HepG2 (cell line): ENCODE results near the gene POGLUT2. TPM values are rescaled to one million over a fixed set of nuclear protein-coding genes. Genes with fewer than 3 reads are reported as not detected.
A peak's percentile ranks its signal among the peaks of the same experiment; 100 is the strongest.

Source experiments
- CBX2 ChIP-seq, 2 experiments: fragments of 200-600 bp in 1 of 2; sonication (generic); formaldehyde crosslinking in 1 of 2; IDR thresholded peaks; 2 replicates each; pipeline versions ENCODE4 v1.7.0 to v1.8.1; 2018 to 2022; ENCODE audit warnings: low read depth in 2 of 2, low read length in 1 of 2, mild to moderate bottlenecking in 1 of 2, missing genetic modification reagents in 1 of 2
- CEBPG ChIP-seq: IDR thresholded peaks from 2 replicates; pipeline ENCODE4 v1.6.1; 2016
- DMTF1 ChIP-seq: sonication (generic); formaldehyde crosslinking; IDR thresholded peaks from 2 replicates; pipeline ENCODE4 v1.4.0; 2020; ENCODE audit warnings: mild to moderate bottlenecking, missing genetic modification reagents
- DPF2 ChIP-seq: sonication (generic); formaldehyde crosslinking; IDR thresholded peaks from 2 replicates; pipeline ENCODE4 v1.4.0; 2020; ENCODE audit warnings: mild to moderate bottlenecking, low read depth, missing genetic modification reagents, borderline replicate concordance
- FOXK1 ChIP-seq: sonication (generic); formaldehyde crosslinking; IDR thresholded peaks from 2 replicates; pipeline ENCODE4 v1.4.0; 2020; ENCODE audit warnings: low read depth, missing genetic modification reagents, borderline replicate concordance
- FOXP1 ChIP-seq, 2 experiments: fragments of 450-650 bp in 1 of 2; IDR thresholded peaks; 2 replicates each; pipeline ENCODE4 v1.6.1; 2017 to 2018; ENCODE audit warnings: antibody characterized with exemption in 1 of 2
- HES4 ChIP-seq: sonication (generic); formaldehyde crosslinking; IDR thresholded peaks from 2 replicates; pipeline ENCODE4 v1.9.0; 2021; ENCODE audit warnings: mild to moderate bottlenecking, missing genetic modification reagents, borderline replicate concordance
- HIVEP1 ChIP-seq: sonication (generic); formaldehyde crosslinking; IDR thresholded peaks from 2 replicates; pipeline ENCODE4 v1.4.0; 2020; ENCODE audit warnings: mild to moderate bottlenecking, missing genetic modification reagents
- HNF4A ChIP-seq: sonication (generic); formaldehyde crosslinking; IDR thresholded peaks from 2 replicates; pipeline ENCODE4 v1.4.0; 2020; ENCODE audit warnings: missing genetic modification reagents
- KLF13 ChIP-seq: sonication (generic); formaldehyde crosslinking; IDR thresholded peaks from 2 replicates; pipeline ENCODE4 v1.4.0; 2020; ENCODE audit warnings: mild to moderate bottlenecking, missing genetic modification reagents
- PCBP2 ChIP-seq: fragments of 200-400 bp; formaldehyde crosslinking; optimal IDR thresholded peaks from 2 replicates; pipeline ENCODE3; 2018; ENCODE audit warnings: low read length, low read depth; ENCODE audit not compliant: poor library complexity, severe bottlenecking
- STAT5B ChIP-seq: sonication (generic); formaldehyde crosslinking; IDR thresholded peaks from 2 replicates; pipeline ENCODE4 v1.4.0; 2020; ENCODE audit warnings: missing genetic modification reagents
- TAF15 ChIP-seq: fragments of 200-400 bp; formaldehyde crosslinking; IDR thresholded peaks from one replicate; pipeline ENCODE4 v1.6.1; 2018; ENCODE audit warnings: mild to moderate bottlenecking, low read depth, low read length; ENCODE audit not compliant: poor library complexity, severe bottlenecking
- XBP1 ChIP-seq: sonication (generic); formaldehyde crosslinking; IDR thresholded peaks from 2 replicates; pipeline ENCODE4 v1.5.0; 2020; ENCODE audit warnings: missing genetic modification reagents
- YY1 ChIP-seq: IDR thresholded peaks from 2 replicates; pipeline ENCODE4 v1.6.1; 2011; ENCODE audit warnings: low read length, low read depth, moderate library complexity, mild to moderate bottlenecking; ENCODE audit not compliant: insufficient read depth, insufficient replicate concordance
- ZBTB7B ChIP-seq: sonication (generic); formaldehyde crosslinking; IDR thresholded peaks from 2 replicates; pipeline ENCODE4 v1.4.0; 2020; ENCODE audit warnings: missing genetic modification reagents
- ZFY ChIP-seq: sonication (generic); formaldehyde crosslinking; IDR thresholded peaks from 2 replicates; pipeline ENCODE4 v1.4.0; 2020; ENCODE audit warnings: missing genetic modification reagents
- ZNF260 ChIP-seq: sonication (generic); formaldehyde crosslinking; IDR thresholded peaks from 2 replicates; pipeline ENCODE4 v1.4.0; 2020; ENCODE audit warnings: missing genetic modification reagents, low read depth, mild to moderate bottlenecking, borderline replicate concordance
- ZNF281 ChIP-seq: sonication (generic); formaldehyde crosslinking; IDR thresholded peaks from 2 replicates; pipeline ENCODE4 v1.4.0; 2020; ENCODE audit warnings: missing genetic modification reagents, borderline replicate concordance
- ZNF512B ChIP-seq: sonication (generic); formaldehyde crosslinking; IDR thresholded peaks from 2 replicates; pipeline ENCODE4 v1.5.1; 2020; ENCODE audit warnings: missing genetic modification reagents, mild to moderate bottlenecking, borderline replicate concordance
- ZNF691 ChIP-seq: sonication (generic); formaldehyde crosslinking; IDR thresholded peaks from 2 replicates; pipeline ENCODE4 v1.4.0; 2020; ENCODE audit warnings: missing genetic modification reagents, low read depth, mild to moderate bottlenecking, borderline replicate concordance
- polyA plus RNA-seq, 8 experiments: library from polyadenylated mRNA; depleted of rRNA in 3 of 8; stranded (reverse) in 7 of 8; unstranded in 1 of 8; fragments of >200 nt; fragmentation: Illumina TruSeq in 4 of 8; extraction: Trizol in 4 of 8; gene quantifications; 2 replicates each; pipeline versions ENCODE4 v1.2.1 to v1.2.3, GENCODE V29; 2011 to 2016; ENCODE audit warnings: low read depth in 4 of 8, missing spikeins in 1 of 8, mixed read lengths in 1 of 8; ENCODE audit not compliant: insufficient read depth in 1 of 8
- total RNA-seq, 5 experiments: library from RNA; depleted of rRNA; stranded (reverse); fragments of >200 nt; fragmentation: Illumina TruSeq; extraction: Trizol; gene quantifications; 2 replicates each; pipeline ENCODE4 v1.2.3, GENCODE V29; 2016; ENCODE audit warnings: low read depth in 1 of 5

The POGLUT2 gene
- total and polyA plus RNA-seq, 2 of the 13 experiments (the other 11 are each of a cell fraction or from before 2014, with no cell fraction given): 18.0 to 26.1 TPM

- TF ChIP-seq ZNF691 (CRISPR knock-in tag): peak; percentile 86; the same call in 1 of the 2 replicates
- peak; percentile 95 for TF ChIP-seq ZFY
- TF ChIP-seq DPF2 (CRISPR knock-in tag): no peak
- TF ChIP-seq STAT5B (CRISPR knock-in tag): no peak
- TF ChIP-seq XBP1 (CRISPR knock-in tag): no peak
- peak; percentile 85 for TF ChIP-seq YY1
- peak; percentile 83 for TF ChIP-seq TAF15
- TF ChIP-seq HIVEP1 (CRISPR knock-in tag): peak; percentile 88
- TF ChIP-seq ZNF512B (CRISPR knock-in tag): no peak
- peak; percentile 96 for TF ChIP-seq FOXK1 (CRISPR knock-in tag)
- peak; percentile 37; the same call in 1 of the 2 replicates for TF ChIP-seq CEBPG (CRISPR knock-in tag)
- TF ChIP-seq PCBP2: no peak
- TF ChIP-seq ZNF260: no peak
- no peak for TF ChIP-seq ZBTB7B
- no peak for TF ChIP-seq CBX2 (IDR thresholded peaks at IDR 0.05; ENCODE audit: low read depth, low read length)
- TF ChIP-seq CBX2 (CRISPR knock-in tag; IDR thresholded peaks at IDR 0.05; ENCODE audit: low read depth): no peak
- TF ChIP-seq DMTF1 (CRISPR knock-in tag): no peak
- TF ChIP-seq HES4 (CRISPR knock-in tag): no peak
- TF ChIP-seq ZNF281 (CRISPR knock-in tag): peak; percentile 41; the same call in 1 of the 2 replicates
- no peak for TF ChIP-seq KLF13 (CRISPR knock-in tag)
- TF ChIP-seq HNF4A (CRISPR knock-in tag): peak; percentile 76
- no peak for TF ChIP-seq FOXP1 (IDR thresholded peaks at IDR 0.05)
- no peak for TF ChIP-seq FOXP1 (CRISPR knock-in tag; IDR thresholded peaks at IDR 0.05)
Observed at GRCh38 chr13:102845630-102846260, 47.0 kb upstream of the POGLUT2 start, which contains the start of gene ERCC5 (continued).
